Prostate gland (tissue), 2 donors: ENCODE data around the gene RARS2. TPM values are rescaled to one million over a fixed set of nuclear protein-coding genes. Genes with fewer than 3 reads are reported as not detected.

ENCODE experiments used
- DNase-seq: peaks from one replicate; pipeline ENCODE4 v3.0.0-alpha.2; 2019; ENCODE audit warnings: low spot score
- H3K27ac ChIP-seq, 2 donors: fragments of 200-600 bp; sonication (generic); 2 replicates each; pipeline ENCODE4 v1.5.1; 2017 to 2019
- H3K27me3 ChIP-seq: fragments of 200-600 bp; sonication (generic); replicated peaks from 2 replicates; pipeline ENCODE4 v1.5.1; 2019; ENCODE audit not compliant: insufficient read depth
- H3K36me3 ChIP-seq, 2 donors: fragments of 200-600 bp; sonication (generic); 1 replicate in 1 of 2; 2 replicates in 1 of 2; pipeline versions ENCODE4 v1.5.1 to v1.8.1; 2017 to 2019
- H3K4me1 ChIP-seq: fragments of 200-600 bp; sonication (generic); replicated peaks from 2 replicates; pipeline ENCODE4 v1.5.1; 2019
- H3K4me3 ChIP-seq, 2 donors: fragments of 200-600 bp; sonication (generic); 2 replicates each; pipeline ENCODE4 v1.5.1; 2017 to 2019
- H3K9me3 ChIP-seq: fragments of 200-600 bp; sonication (generic); 2 replicates; pipeline ENCODE4 v1.5.1; 2017
- POLR2A ChIP-seq: fragments of 450-650 bp; IDR thresholded peaks from one replicate; pipeline ENCODE4 v1.6.1; 2016; ENCODE audit warnings: antibody characterized with exemption, mild to moderate bottlenecking
- POLR2AphosphoS5 ChIP-seq: sonication (generic); formaldehyde crosslinking; IDR thresholded peaks from one replicate; pipeline ENCODE4 v1.6.1; 2017; ENCODE audit warnings: antibody characterized with exemption
- WGBS: methylation state at CpG from one replicate; pipeline ENCODE4 v1.1.5; 2018; 5-methylcytosine and 5-hydroxymethylcytosine counted together
- intact Hi-C: fragments of 100-400 bp; cut with DNase I; formaldehyde crosslinking; loops from one replicate; pipeline ENCODE4 v1.14.2; 2022
- total RNA-seq, 2 donors: library from RNA; depleted of rRNA; stranded (reverse); fragments of >200 nt; gene quantifications; one replicate each; pipeline ENCODE4 v1.1.0, GENCODE V29; 2016
- TF ChIP-seq, protein P1 (sequence below), 4 experiments: fragments of 200-600 bp in 2 of 4; fragments of 450-650 bp in 2 of 4; sonication (generic) in 2 of 4; IDR thresholded peaks; 1 replicate in 3 of 4; 2 replicates in 1 of 4; pipeline ENCODE4 v1.5.1; 2016 to 2019; ENCODE audit warnings: antibody characterized with exemption in 4 of 4, mild to moderate bottlenecking in 2 of 4, moderate library complexity in 2 of 4

The RARS2 gene
- total RNA-seq, 2 donors from 2014 or later: 27.4 to 29.5 TPM

GRCh38 chr6:87539554-87539953, 50.2 kb downstream of the RARS2 start:
- 89% methylated on average over 6 of the region's 6 CpGs for WGBS
- intact Hi-C loops: no loop called here
- TF ChIP-seq POLR2AphosphoS5 (no peak), POLR2A (no peak)
- TF ChIP-seq, protein P1, sequence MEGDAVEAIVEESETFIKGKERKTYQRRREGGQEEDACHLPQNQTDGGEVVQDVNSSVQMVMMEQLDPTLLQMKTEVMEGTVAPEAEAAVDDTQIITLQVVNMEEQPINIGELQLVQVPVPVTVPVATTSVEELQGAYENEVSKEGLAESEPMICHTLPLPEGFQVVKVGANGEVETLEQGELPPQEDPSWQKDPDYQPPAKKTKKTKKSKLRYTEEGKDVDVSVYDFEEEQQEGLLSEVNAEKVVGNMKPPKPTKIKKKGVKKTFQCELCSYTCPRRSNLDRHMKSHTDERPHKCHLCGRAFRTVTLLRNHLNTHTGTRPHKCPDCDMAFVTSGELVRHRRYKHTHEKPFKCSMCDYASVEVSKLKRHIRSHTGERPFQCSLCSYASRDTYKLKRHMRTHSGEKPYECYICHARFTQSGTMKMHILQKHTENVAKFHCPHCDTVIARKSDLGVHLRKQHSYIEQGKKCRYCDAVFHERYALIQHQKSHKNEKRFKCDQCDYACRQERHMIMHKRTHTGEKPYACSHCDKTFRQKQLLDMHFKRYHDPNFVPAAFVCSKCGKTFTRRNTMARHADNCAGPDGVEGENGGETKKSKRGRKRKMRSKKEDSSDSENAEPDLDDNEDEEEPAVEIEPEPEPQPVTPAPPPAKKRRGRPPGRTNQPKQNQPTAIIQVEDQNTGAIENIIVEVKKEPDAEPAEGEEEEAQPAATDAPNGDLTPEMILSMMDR (IDR thresholded peaks at IDR 0.05): no peak
- H3K27me3 ChIP-seq: no peaks in the 10 kb centered on the region
- no peak overlapping the region for H3K27ac ChIP-seq
- H3K4me1 ChIP-seq: no peaks in the 10 kb centered on the region
- no peak for DNase-seq
- no peak overlapping the region for H3K4me3 ChIP-seq
- H3K9me3 ChIP-seq: no peaks in the 10 kb centered on the region
- no peaks in the 10 kb centered on the region for H3K36me3 ChIP-seq

GRCh38 chr6:87538510-87539260, 51.1 kb downstream of the RARS2 start:
- Histone ChIP-seq H3K4me1 (no peaks in the 10 kb centered on the region), H3K4me3 (no peak overlapping the region), H3K36me3 (no peaks in the 10 kb centered on the region), H3K9me3 (no peaks in the 10 kb centered on the region), H3K27me3 (no peaks in the 10 kb centered on the region), H3K27ac (no peak overlapping the region)
- DNase-seq: no peak
- 100% methylated on average over 1 of the region's 1 CpG for WGBS
- TF ChIP-seq POLR2A: no peak
- no peak for TF ChIP-seq POLR2AphosphoS5
- TF ChIP-seq, protein P1 (IDR thresholded peaks at IDR 0.05): no peak
- intact Hi-C loops: no loop called here

DNA sequence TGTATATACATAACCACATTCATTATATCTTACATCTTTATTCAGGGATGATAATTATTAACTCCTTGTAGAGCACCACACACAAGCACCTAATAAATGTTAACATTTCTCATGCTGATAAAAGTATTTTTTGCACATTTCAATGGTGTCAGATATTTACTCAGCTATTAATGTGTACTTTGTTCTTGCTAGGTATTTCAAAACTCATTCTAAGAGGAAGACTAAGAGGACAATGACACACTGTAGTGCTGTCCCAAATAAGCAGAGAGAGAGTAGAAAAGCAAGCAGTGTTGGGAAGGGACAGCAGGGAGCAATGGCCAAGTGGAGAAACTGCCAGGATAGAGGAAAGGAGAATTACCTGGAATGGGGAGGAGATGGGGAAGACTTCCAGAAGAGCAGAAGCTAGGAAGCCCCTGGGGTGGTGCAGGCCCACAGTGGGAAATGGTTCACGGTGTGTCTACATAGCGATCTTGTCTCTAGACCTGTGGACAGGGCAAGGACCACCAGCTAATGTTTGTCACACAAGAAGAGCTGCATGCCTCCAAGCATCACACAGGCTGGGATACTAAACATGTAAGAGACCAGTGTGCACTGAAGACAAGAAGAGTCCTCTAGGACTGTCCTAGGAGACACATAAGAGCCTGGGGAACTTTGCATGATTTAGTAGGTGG, 55.3 kb downstream of the RARS2 start:
- intact Hi-C loops: no loop called here
- WGBS: 85% methylated on average over 2 of the region's 2 CpGs
- DNase-seq: no peak
- Histone ChIP-seq H3K36me3 (no peaks in the 10 kb centered on the region), H3K4me3 (no peak overlapping the region), H3K27me3 (no peaks in the 10 kb centered on the region), H3K9me3 (no peaks in the 10 kb centered on the region), H3K27ac (no peak overlapping the region), H3K4me1 (no peaks in the 10 kb centered on the region)
- TF ChIP-seq, protein P1 (IDR thresholded peaks at IDR 0.05): no peak
- TF ChIP-seq POLR2AphosphoS5: no peak
- no peak for TF ChIP-seq POLR2A

DNA sequence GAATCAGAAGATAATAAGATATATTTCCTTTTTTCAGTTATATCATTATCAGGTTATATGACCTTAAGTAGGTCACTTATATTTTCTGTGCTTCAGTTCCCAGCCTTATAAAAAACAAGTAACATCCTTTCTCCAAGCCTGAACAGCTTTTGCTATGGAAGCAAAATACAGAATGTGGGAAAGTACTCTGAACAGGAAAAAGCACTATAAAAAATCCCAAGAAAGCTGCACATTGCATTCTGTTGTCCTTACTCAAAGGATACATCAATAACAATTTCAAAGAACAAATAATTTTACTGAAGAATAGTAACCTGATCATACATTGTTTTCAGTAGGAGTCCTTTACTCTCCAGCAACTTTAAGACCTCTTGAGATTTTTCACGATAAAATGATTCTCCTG, 60.6 kb downstream of the RARS2 start:
- H3K4me3 ChIP-seq: no peak overlapping the region
- H3K27ac ChIP-seq: no peak overlapping the region
- no peak for DNase-seq
- H3K27me3 ChIP-seq: no peaks in the 10 kb centered on the region
- no peaks in the 10 kb centered on the region for H3K4me1 ChIP-seq
- H3K9me3 ChIP-seq: no peaks in the 10 kb centered on the region
- H3K36me3 ChIP-seq: no peaks in the 10 kb centered on the region
- intact Hi-C loops: no loop called here
- TF ChIP-seq, protein P1 (IDR thresholded peaks at IDR 0.05): no peak
- TF ChIP-seq POLR2A: no peak
- TF ChIP-seq POLR2AphosphoS5: no peak
- 94% methylated on average over 1 of the region's 1 CpG for WGBS
